Liver (tissue), 9 donors: Measurements from ENCODE around the gene VWF. TPM values are rescaled to one million over a fixed set of nuclear protein-coding genes. Genes with fewer than 3 reads are reported as not detected.
"Not testable (repeated sequence)": the region's sequence is repeated elsewhere in the genome, so short reads cannot be mapped to it uniquely, and the experiment has no call there.

Experiments used
- DNase-seq: peaks from one replicate; pipeline ENCODE4 v3.0.0-alpha.2; 2017; ENCODE audit warnings: low spot score
- H3K27ac ChIP-seq, 2 donors: one replicate each; pipeline ENCODE4 v1.7.0; 2013; ENCODE audit warnings: inconsistent platforms in 2 of 2, low read length in 2 of 2, control low read depth in 1 of 2, low read depth in 1 of 2, mild to moderate bottlenecking in 1 of 2
- H3K27me3 ChIP-seq, 4 donors: one replicate each; pipeline versions ENCODE4 v1.6.1 to v1.7.0; 2013; ENCODE audit warnings: low read length in 3 of 4, inconsistent platforms in 1 of 4, mild to moderate bottlenecking in 1 of 4, moderate library complexity in 1 of 4; ENCODE audit not compliant: control insufficient read depth in 4 of 4, insufficient read depth in 4 of 4
- H3K36me3 ChIP-seq, 4 donors: one replicate each; pipeline versions ENCODE4 v1.6.1 to v1.7.0; 2013; ENCODE audit warnings: low read length in 3 of 4, mild to moderate bottlenecking in 3 of 4, low read depth in 1 of 4, moderate library complexity in 1 of 4; ENCODE audit not compliant: control insufficient read depth in 4 of 4, insufficient read depth in 3 of 4
- H3K4me1 ChIP-seq, 4 donors: one replicate each; pipeline versions ENCODE4 v1.6.1 to v1.7.0; 2013; ENCODE audit warnings: low read length in 3 of 4, mild to moderate bottlenecking in 3 of 4, moderate library complexity in 1 of 4; ENCODE audit not compliant: control insufficient read depth in 4 of 4, insufficient read depth in 4 of 4
- H3K4me3 ChIP-seq, 3 donors: one replicate each; pipeline versions ENCODE4 v1.6.1 to v1.7.0; 2013; ENCODE audit warnings: low read length in 3 of 3, control low read depth in 1 of 3, low read depth in 1 of 3, mild to moderate bottlenecking in 1 of 3
- H3K9ac ChIP-seq, 2 donors: one replicate each; pipeline ENCODE4 v1.7.0; 2013; ENCODE audit warnings: low read length in 2 of 2, mild to moderate bottlenecking in 2 of 2, moderate library complexity in 2 of 2, control low read depth in 1 of 2, low read depth in 1 of 2
- H3K9me3 ChIP-seq, 4 donors: one replicate each; pipeline versions ENCODE4 v1.6.1 to v1.7.0; 2013; ENCODE audit warnings: low read length in 3 of 4; ENCODE audit not compliant: control insufficient read depth in 4 of 4
- GABPA ChIP-seq, 2 donors: IDR thresholded peaks in 1 of 2; conservative IDR thresholded peaks in 1 of 2; 2 replicates each; pipeline ENCODE4 v1.6.1; 2016; ENCODE audit warnings: antibody characterized with exemption in 2 of 2, mild to moderate bottlenecking in 1 of 2, moderate library complexity in 1 of 2
- HNF4A ChIP-seq, 2 donors: conservative IDR thresholded peaks; 2 replicates each; pipeline ENCODE4 v1.6.1; 2016; ENCODE audit warnings: antibody characterized with exemption in 2 of 2, mild to moderate bottlenecking in 2 of 2
- JUND ChIP-seq, 2 donors: IDR thresholded peaks; 2 replicates each; pipeline ENCODE4 v1.6.1; 2016; ENCODE audit warnings: antibody characterized with exemption in 2 of 2
- RAD21 ChIP-seq, 2 donors: IDR thresholded peaks; 2 replicates each; pipeline ENCODE4 v1.6.1; 2016; ENCODE audit warnings: antibody characterized with exemption in 2 of 2, mild to moderate bottlenecking in 2 of 2
- SP1 ChIP-seq: IDR thresholded peaks from 2 replicates; pipeline ENCODE4 v1.6.1; 2018; ENCODE audit warnings: antibody characterized with exemption, mild to moderate bottlenecking
- TAF1 ChIP-seq: conservative IDR thresholded peaks from 2 replicates; pipeline ENCODE4 v1.6.1; 2016; ENCODE audit warnings: antibody characterized with exemption, mild to moderate bottlenecking
- YY1 ChIP-seq: IDR thresholded peaks from 2 replicates; pipeline ENCODE4 v1.6.1; 2016; ENCODE audit warnings: antibody characterized with exemption, mild to moderate bottlenecking
- WGBS: extraction: QIAGEN DNeasy Blood & Tissue Kit; methylation state at CpG from one replicate; pipeline ENCODE4 v1.1.7; 2013; 5-methylcytosine and 5-hydroxymethylcytosine counted together
- polyA plus RNA-seq, 2 donors: library from polyadenylated mRNA; stranded (reverse) in 1 of 2; unstranded in 1 of 2; fragments of 200-250 nt in 1 of 2; fragments of >200 nt in 1 of 2; fragmentation: Nextera tagmentation in 1 of 2; extraction: Ambion mirVana in 1 of 2; gene quantifications; one replicate each; pipeline versions ENCODE4 v1.2.1 to v1.2.3, GENCODE V29; 2013 to 2015
- total RNA-seq, 2 donors: library from RNA; depleted of rRNA; stranded (reverse); fragments of >200 nt; gene quantifications; one replicate each; pipeline ENCODE4 v1.2.3, GENCODE V29; 2014
- TF ChIP-seq, protein P1 (sequence below): IDR thresholded peaks from 2 replicates; pipeline ENCODE4 v1.6.1; 2016; ENCODE audit warnings: antibody characterized with exemption
- donor health status: healthy.
- donor health status: healthy.
- donor health status: healthy.
- donor health status: healthy.
- donor health status: healthy.

Gene VWF
- total and polyA plus RNA-seq, 4 donors: 2.1 to 10.8 (median 4.0) TPM

GRCh38 chr12:6029401-6029800 is 95.1 kb downstream of the VWF start:
- peaks cover 0 to 3% (median under 1%) of the 10 kb centered on the region in 4 donors for H3K36me3 ChIP-seq
- H3K9me3 ChIP-seq: peaks cover 0 to 2% (median 0%) of the 10 kb centered on the region in 4 donors
- TF ChIP-seq JUND (IDR thresholded peaks at IDR 0.05) (no peak), SP1 (no peak), GABPA (IDR thresholded peaks at IDR 0.05 in 1 of 2, conservative IDR thresholded peaks at IDR 0.05 in 1 of 2) (no peak), HNF4A (conservative IDR thresholded peaks at IDR 0.05) (no peak)
- no peaks in the 10 kb centered on the region for H3K4me1 ChIP-seq
- H3K9ac ChIP-seq: no peak overlapping the region
- no peak overlapping the region for H3K4me3 ChIP-seq
- no peak overlapping the region for H3K27ac ChIP-seq
- H3K27me3 ChIP-seq: no peaks in the 10 kb centered on the region
- 82% methylated on average over 5 of the region's 5 CpGs for WGBS
- no peak for DNase-seq

- Histone ChIP-seq H3K9me3 (peaks cover 0 to 2% (median 0%) of the 10 kb centered on the region in 4 donors), H3K4me3 (no peak overlapping the region), H3K27ac (no peak overlapping the region), H3K27me3 (no peaks in the 10 kb centered on the region), H3K9ac (no peak overlapping the region), H3K4me1 (no peaks in the 10 kb centered on the region), H3K36me3 (peaks cover 0 to 3% (median under 1%) of the 10 kb centered on the region in 4 donors)
- TF ChIP-seq GABPA (IDR thresholded peaks at IDR 0.05 in 1 of 2, conservative IDR thresholded peaks at IDR 0.05 in 1 of 2) (no peak), HNF4A (conservative IDR thresholded peaks at IDR 0.05) (no peak)
- TF ChIP-seq, protein P1, sequence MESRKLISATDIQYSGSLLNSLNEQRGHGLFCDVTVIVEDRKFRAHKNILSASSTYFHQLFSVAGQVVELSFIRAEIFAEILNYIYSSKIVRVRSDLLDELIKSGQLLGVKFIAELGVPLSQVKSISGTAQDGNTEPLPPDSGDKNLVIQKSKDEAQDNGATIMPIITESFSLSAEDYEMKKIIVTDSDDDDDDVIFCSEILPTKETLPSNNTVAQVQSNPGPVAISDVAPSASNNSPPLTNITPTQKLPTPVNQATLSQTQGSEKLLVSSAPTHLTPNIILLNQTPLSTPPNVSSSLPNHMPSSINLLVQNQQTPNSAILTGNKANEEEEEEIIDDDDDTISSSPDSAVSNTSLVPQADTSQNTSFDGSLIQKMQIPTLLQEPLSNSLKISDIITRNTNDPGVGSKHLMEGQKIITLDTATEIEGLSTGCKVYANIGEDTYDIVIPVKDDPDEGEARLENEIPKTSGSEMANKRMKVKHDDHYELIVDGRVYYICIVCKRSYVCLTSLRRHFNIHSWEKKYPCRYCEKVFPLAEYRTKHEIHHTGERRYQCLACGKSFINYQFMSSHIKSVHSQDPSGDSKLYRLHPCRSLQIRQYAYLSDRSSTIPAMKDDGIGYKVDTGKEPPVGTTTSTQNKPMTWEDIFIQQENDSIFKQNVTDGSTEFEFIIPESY: no peak
- 87% methylated on average over 6 of the region's 6 CpGs for WGBS
- DNase-seq: no peak
Measured at GRCh38 chr12:6026998-6027397, 97.5 kb downstream of the VWF start.

GRCh38 chr12:6025703-6026298 is 98.7 kb downstream of the VWF start:
- H3K4me3 ChIP-seq, H3K4me1 ChIP-seq, H3K9me3 ChIP-seq, H3K27me3 ChIP-seq, H3K36me3 ChIP-seq, DNase-seq, H3K9ac ChIP-seq, H3K27ac ChIP-seq: not testable (repeated sequence)
- 91% methylated on average over 9 of the region's 9 CpGs for WGBS

GRCh38 chr12:6024066-6024465 is 100.4 kb downstream of the VWF start:
- not testable (repeated sequence) for H3K36me3 ChIP-seq, H3K27me3 ChIP-seq, H3K4me3 ChIP-seq, H3K4me1 ChIP-seq, H3K27ac ChIP-seq, H3K9ac ChIP-seq, DNase-seq, H3K9me3 ChIP-seq
- 75% methylated on average over 2 of the region's 2 CpGs for WGBS

GRCh38 chr12:6020930-6021329 is 103.5 kb downstream of the VWF start:
- Histone ChIP-seq H3K36me3 (no peaks in the 10 kb centered on the region), H3K4me1 (no peaks in the 10 kb centered on the region), H3K27ac (no peak overlapping the region), H3K27me3 (no peaks in the 10 kb centered on the region), H3K9ac (no peak overlapping the region), H3K9me3 (no peaks in the 10 kb centered on the region), H3K4me3 (no peak overlapping the region)
- DNase-seq: no peak
- no peak for TF ChIP-seq TAF1
- no peak for TF ChIP-seq RAD21 (IDR thresholded peaks at IDR 0.05)
- TF ChIP-seq, protein P1: no peak
- no peak for TF ChIP-seq YY1
- WGBS: 76% methylated on average over 5 of the region's 5 CpGs

GRCh38 chr12:6020511-6020910 is 104.0 kb downstream of the VWF start:
- DNase-seq, H3K4me1 ChIP-seq, H3K9ac ChIP-seq, H3K36me3 ChIP-seq, H3K4me3 ChIP-seq, H3K27me3 ChIP-seq, H3K27ac ChIP-seq, H3K9me3 ChIP-seq: not testable (repeated sequence)
- WGBS: 91% methylated on average over 10 of the region's 10 CpGs
